Heart left ventricle (tissue), 16 donors: ENCODE data around the gene MBL2. TPM values are rescaled to one million over a fixed set of nuclear protein-coding genes. Genes with fewer than 3 reads are reported as not detected.

Experiments
- ATAC-seq, 4 donors: fragments of 200-7000 bp; cut with Tn5 transposase; one replicate each; pipeline ENCODE4 v1.9.1; 2020 to 2022; ENCODE audit warnings: moderate library complexity in 4 of 4, mild to moderate bottlenecking in 3 of 4, moderate number of reproducible peaks in 1 of 4
- DNase-seq, 5 donors: peaks; one replicate each; pipeline ENCODE4 v3.0.0-alpha.2; 2020
- H3K27ac ChIP-seq, 12 donors: fragments of 200-600 bp; sonication (generic) in 4 of 12; one replicate each; pipeline versions ENCODE4 v1.5.0 to v1.8.0; 2016 to 2022; ENCODE audit warnings: mild to moderate bottlenecking in 2 of 12
- H3K27me3 ChIP-seq, 9 donors: fragments of 200-600 bp; sonication (generic) in 2 of 9; one replicate each; pipeline versions ENCODE4 v1.5.1 to v1.8.0; 2016 to 2022; ENCODE audit warnings: mild to moderate bottlenecking in 3 of 9
- H3K36me3 ChIP-seq, 9 donors: fragments of 200-600 bp; sonication (generic) in 2 of 9; one replicate each; pipeline versions ENCODE4 v1.5.0 to v1.8.0; 2018 to 2022; ENCODE audit warnings: mild to moderate bottlenecking in 2 of 9
- H3K4me1 ChIP-seq, 12 donors: fragments of 200-600 bp; sonication (generic) in 4 of 12; one replicate each; pipeline versions ENCODE4 v1.5.0 to v1.8.0; 2016 to 2022; ENCODE audit warnings: mild to moderate bottlenecking in 3 of 12
- H3K4me3 ChIP-seq, 12 donors: fragments of 200-600 bp; sonication (generic) in 4 of 12; one replicate each; pipeline versions ENCODE4 v1.5.0 to v1.8.0; 2017 to 2022; ENCODE audit warnings: mild to moderate bottlenecking in 9 of 12, moderate library complexity in 4 of 12
- H3K9me3 ChIP-seq, 12 donors: fragments of 200-600 bp; sonication (generic) in 4 of 12; one replicate each; pipeline versions ENCODE4 v1.5.0 to v1.8.0; 2016 to 2022; ENCODE audit warnings: mild to moderate bottlenecking in 1 of 12
- POLR2A ChIP-seq, 2 donors: fragments of 450-650 bp; IDR thresholded peaks; one replicate each; pipeline ENCODE4 v1.6.1; 2017; ENCODE audit warnings: antibody characterized with exemption in 2 of 2, mild to moderate bottlenecking in 2 of 2, moderate library complexity in 2 of 2
- WGBS, 4 donors: extraction: QIAGEN DNeasy Blood & Tissue Kit in 2 of 4; methylation state at CpG; one replicate each; pipeline versions ENCODE4 v1.1.5 to v1.1.7; 2013 to 2018; 5-methylcytosine and 5-hydroxymethylcytosine counted together
- intact Hi-C, 10 donors: fragments of 100-400 bp; cut with DNase I; formaldehyde crosslinking; loops; one replicate each; pipeline versions ENCODE4 v1.11.1 to v1.14.2; 2022
- polyA plus RNA-seq, 2 donors: library from polyadenylated mRNA; stranded (reverse); fragments of 200-250 nt; gene quantifications; one replicate each; pipeline ENCODE4 v1.2.3, GENCODE V29; 2013
- total RNA-seq, 9 donors: library from RNA; depleted of rRNA in 2 of 9; stranded (reverse); fragments of >200 nt in 2 of 9; fragmentation: NEBNext Ultra II Directional in 3 of 9; extraction: Animal tissue kit (Norgen Biotek cat#: 25700) in 3 of 9; gene quantifications; one replicate each; pipeline versions ENCODE4 v1.1.0 to v1.2.4, GENCODE V29; 2016 to 2023
- TF ChIP-seq, protein P1 (sequence below), 12 donors: fragments of 200-600 bp; sonication (generic) in 4 of 12; IDR thresholded peaks; one replicate each; pipeline versions ENCODE4 v1.5.0 to v1.8.0; 2018 to 2022; ENCODE audit warnings: antibody characterized with exemption in 12 of 12, mild to moderate bottlenecking in 5 of 12
- donor health status: ischemic (EF 13 %, LVEDD 7.1; RV severe dilation, severe dysfunction).
- donor health status: healthy with polysubstance abuse.
- donor health status: DM: no; HTN: yes; CAD: no.
- donor health status: DM: no; HTN: no; CAD: no.
- donor health status: ischemic (EF 25% LVEDD 6.9; RV normal size, moderate dysfunction).
- donor health status: ischemic (EF 25% LVEDD 5.7; RV mildly dilated, moderate dysfunction).
- donor health status: healthy.
- donor health status: DM: yes; HTN: yes; CAD: no.
- donor health status: ischemic (EF 35%, LVEDD 5.7; RV mildly dilated, moderate dysfunction).
- donor health status: nonischemic (EF 11% LVEDD 7.7; RV severe dilation, severe dysfunction).
- donor health status: DM: yes; HTN: yes; CAD: no.
- donor health status: PGD.
- donor health status: ischemic (EF 29% LVEDD 5.4; RV normal size, mild dysfunction).
- donor health status: nonischemic (EF 23%, LVEDD 6.1; RV moderate dilation, normal function).

MBL2 gene
- total and polyA plus RNA-seq, 11 donors = not detected

DNA sequence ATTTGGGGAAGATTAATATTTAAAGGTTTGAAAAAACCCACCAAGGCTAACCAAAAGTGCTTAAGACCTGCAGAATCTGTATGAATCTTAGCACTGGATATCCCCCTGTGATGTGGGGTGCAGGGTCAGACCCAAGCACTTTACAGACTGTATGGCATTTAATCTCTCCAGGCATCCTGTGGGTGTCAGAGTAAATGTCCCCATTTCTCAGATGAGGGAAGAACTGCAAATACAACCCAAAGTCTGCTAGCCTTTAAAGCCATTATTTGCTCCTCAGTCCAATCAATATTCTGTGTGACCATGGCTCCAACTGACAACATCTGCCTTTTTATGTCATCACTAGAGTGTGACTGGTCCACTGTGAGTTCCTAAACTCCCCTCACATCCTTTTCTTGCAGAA is 10.0 kb upstream of the MBL2 start:
- TF ChIP-seq, protein P1, sequence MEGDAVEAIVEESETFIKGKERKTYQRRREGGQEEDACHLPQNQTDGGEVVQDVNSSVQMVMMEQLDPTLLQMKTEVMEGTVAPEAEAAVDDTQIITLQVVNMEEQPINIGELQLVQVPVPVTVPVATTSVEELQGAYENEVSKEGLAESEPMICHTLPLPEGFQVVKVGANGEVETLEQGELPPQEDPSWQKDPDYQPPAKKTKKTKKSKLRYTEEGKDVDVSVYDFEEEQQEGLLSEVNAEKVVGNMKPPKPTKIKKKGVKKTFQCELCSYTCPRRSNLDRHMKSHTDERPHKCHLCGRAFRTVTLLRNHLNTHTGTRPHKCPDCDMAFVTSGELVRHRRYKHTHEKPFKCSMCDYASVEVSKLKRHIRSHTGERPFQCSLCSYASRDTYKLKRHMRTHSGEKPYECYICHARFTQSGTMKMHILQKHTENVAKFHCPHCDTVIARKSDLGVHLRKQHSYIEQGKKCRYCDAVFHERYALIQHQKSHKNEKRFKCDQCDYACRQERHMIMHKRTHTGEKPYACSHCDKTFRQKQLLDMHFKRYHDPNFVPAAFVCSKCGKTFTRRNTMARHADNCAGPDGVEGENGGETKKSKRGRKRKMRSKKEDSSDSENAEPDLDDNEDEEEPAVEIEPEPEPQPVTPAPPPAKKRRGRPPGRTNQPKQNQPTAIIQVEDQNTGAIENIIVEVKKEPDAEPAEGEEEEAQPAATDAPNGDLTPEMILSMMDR (IDR thresholded peaks at IDR 0.05) = no peak
- TF ChIP-seq POLR2A (IDR thresholded peaks at IDR 0.05) = no peak
- Histone ChIP-seq H3K36me3 (no peaks in the 10 kb centered on the region), H3K4me3 (no peak overlapping the region), H3K4me1 (peaks cover 0 to 5% (median 0%) of the 10 kb centered on the region in 12 donors), H3K27ac (no peak overlapping the region), H3K27me3 (peaks cover 0 to 19% (median 9%) of the 10 kb centered on the region in 9 donors), H3K9me3 (peaks cover 0 to 7% (median 0%) of the 10 kb centered on the region in 12 donors)
- intact Hi-C loops = loop anchor here in 4 of 10 donors (5.0 kb wide), 2 partner anchors 40 to 140 kb away; no protein-coding TSS in a partner anchor
- DNase-seq (no peak), ATAC-seq (no peak)

DNA sequence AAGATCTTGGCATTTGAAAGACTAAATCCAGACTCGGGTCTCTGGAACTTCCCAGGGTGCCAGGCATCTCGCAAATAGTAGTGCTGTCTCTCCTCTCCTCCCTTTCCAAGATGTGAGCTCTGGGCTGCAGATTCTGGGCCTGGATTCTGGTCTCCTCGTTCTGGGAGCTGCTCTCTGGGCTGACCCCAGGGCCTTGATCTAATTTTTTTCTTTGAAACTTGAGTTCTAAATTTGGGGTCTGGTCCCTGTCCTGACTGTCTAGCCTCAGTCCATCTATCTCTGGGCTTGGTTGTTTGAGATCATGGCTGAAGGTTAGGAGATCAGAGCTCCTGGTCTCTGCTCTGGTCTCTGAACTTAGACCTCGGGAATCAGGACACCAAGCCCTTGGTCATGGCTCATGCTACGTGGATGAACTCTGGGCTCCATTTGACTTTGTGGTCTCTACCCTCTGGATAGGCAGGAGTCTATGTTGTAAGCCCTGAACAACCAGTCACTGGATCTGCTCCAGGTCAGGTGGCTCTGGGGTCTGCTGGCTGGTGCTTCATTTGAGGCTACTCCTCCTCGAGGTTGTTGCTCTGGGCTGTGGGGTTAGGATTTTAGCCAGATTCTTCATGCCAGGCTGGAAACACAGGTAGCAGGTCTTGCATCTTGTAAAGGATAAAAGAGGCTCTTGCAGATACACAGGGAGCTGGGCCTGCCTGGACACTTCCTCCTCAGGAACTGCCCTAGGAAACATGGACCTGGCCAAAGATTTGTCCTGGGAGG is 8.0 kb upstream of the MBL2 start:
- WGBS, 4 donors = 33 to 46% (median 40%) methylated on average over 6 of the region's 6 CpGs

DNA sequence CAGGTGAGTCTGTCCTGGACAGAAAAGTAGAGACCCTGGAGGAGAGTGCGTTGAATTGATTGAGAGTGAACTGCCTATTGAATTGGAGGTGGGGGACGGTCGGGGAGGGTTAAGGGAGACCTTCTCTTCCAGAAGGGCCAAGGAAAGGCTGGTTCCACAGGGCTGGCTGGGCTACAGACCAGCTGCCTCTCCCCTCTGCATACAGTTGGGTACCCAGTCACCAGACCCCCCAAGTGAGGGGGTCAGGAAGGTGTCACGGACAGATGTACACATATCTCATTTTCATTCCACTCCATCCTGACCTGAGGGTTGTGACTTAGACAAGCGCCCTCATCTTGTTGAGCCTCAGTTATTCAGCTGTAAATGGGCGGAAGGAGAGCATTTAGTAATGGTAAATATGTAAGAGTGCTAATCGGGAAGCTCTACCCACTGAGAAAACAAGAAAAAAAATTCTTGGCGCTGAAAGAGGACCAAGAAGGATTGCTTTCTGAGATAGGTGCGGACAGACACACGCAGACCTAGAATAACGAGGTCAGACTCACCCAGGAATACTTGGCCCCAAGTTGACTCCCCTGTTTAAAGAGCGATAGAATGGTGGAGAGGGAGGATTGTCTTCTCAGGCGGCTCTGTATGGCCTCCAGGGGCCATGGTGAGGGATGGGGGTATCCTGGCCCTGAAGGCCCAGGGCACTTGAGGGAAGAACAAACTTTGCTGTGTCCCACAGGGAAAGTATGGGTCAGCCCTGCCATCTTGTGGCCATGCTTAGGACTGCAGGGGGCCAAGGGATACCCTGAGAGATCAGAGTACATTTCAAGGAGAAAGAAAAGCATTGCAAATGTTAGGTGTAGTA is 7.2 kb upstream of the MBL2 start:
- DNase-seq = peak; percentile 27 to 77 (median 43)
- ATAC-seq = peak in 3 of 4 donors; percentile 63 to 82 (median 81)
- 70 to 78% (median 73%) methylated on average over 13 of the region's 13 CpGs for WGBS, 4 donors

More for the DNA sequence above, 8.0 kb upstream of the MBL2 start:
- TF ChIP-seq, protein P1 (IDR thresholded peaks at IDR 0.05) = peak in 1 of 12 donors; percentile 10
- no peak for TF ChIP-seq POLR2A (IDR thresholded peaks at IDR 0.05)
- H3K27ac ChIP-seq = no peak overlapping the region
- H3K4me3 ChIP-seq = no peak overlapping the region
- peaks cover 0 to 7% (median 0%) of the 10 kb centered on the region in 12 donors for H3K9me3 ChIP-seq
- no peak for DNase-seq
- no peaks in the 10 kb centered on the region for H3K36me3 ChIP-seq
- peaks cover 0 to 5% (median 0%) of the 10 kb centered on the region in 12 donors for H3K4me1 ChIP-seq
- intact Hi-C loops = loop anchor here in 6 of 10 donors (2.0 to 5.0 kb wide), 4 partner anchors 38 to 138 kb away; no protein-coding TSS in a partner anchor
- peaks cover 0 to 19% (median 9%) of the 10 kb centered on the region in 9 donors for H3K27me3 ChIP-seq
- no peak for ATAC-seq

More for the DNA sequence above, 7.2 kb upstream of the MBL2 start:
- no peak overlapping the region for H3K27ac ChIP-seq
- H3K9me3 ChIP-seq = peaks cover 0 to 5% (median 0%) of the 10 kb centered on the region in 12 donors
- no peak overlapping the region for H3K4me3 ChIP-seq
- no peaks in the 10 kb centered on the region for H3K36me3 ChIP-seq
- H3K4me1 ChIP-seq = peaks cover 0 to 5% (median 0%) of the 10 kb centered on the region in 12 donors
- H3K27me3 ChIP-seq = peaks cover 0 to 19% (median 9%) of the 10 kb centered on the region in 9 donors
- TF ChIP-seq POLR2A (IDR thresholded peaks at IDR 0.05) = no peak
- TF ChIP-seq, protein P1 (IDR thresholded peaks at IDR 0.05) = peak; percentile 69 to 86 (median 80)
- intact Hi-C loops = loop anchor here in 7 of 10 donors (2.0 to 5.0 kb wide), 4 partner anchors 37 to 137 kb away; no protein-coding TSS in a partner anchor
